H1 (cell line): ENCODE measurements around the gene NELL1. TPM values are rescaled to one million over a fixed set of nuclear protein-coding genes. Genes with fewer than 3 reads are reported as not detected.

Experiments used
- CTCF ChIA-PET: fragments of 300-600 bp; sonication (Branson Sonifier 250); formaldehyde crosslinking; loops from one replicate; lab custom pipeline; 2021; ENCODE audit not compliant: partially characterized antibody; lab: Charles Lee
- POLR2A ChIA-PET: fragments of 300-600 bp; sonication (Branson Sonifier 250); formaldehyde crosslinking; loops from one replicate; lab custom pipeline; 2021; ENCODE audit warnings: inconsistent platforms; ENCODE audit not compliant: partially characterized antibody; lab: Charles Lee
- DNase-seq, 2 experiments: peaks; one replicate each; pipeline versions ENCODE4 v3.0.0 to v3.0.0-alpha.2; 2010 to 2022; ENCODE audit warnings: low spot score in 2 of 2, low read depth in 1 of 2, mixed read lengths in 1 of 2
- FAIRE-seq: peaks from 2 replicates; lab custom pipeline; 2011; peaks lifted over from hg19 to GRCh38; lab: Jason Lieb, UNC
- H2AFZ ChIP-seq: 2 replicates; pipeline ENCODE4 v1.8.1; 2012; ENCODE audit warnings: low read length, inconsistent platforms
- H2AK5ac ChIP-seq: 2 replicates; pipeline ENCODE4 v1.6.1; 2013; ENCODE audit warnings: low read depth, low read length
- H2BK120ac ChIP-seq: replicated peaks from 2 replicates; pipeline ENCODE3; 2013; ENCODE audit warnings: low read depth, low read length, inconsistent platforms
- H2BK12ac ChIP-seq: 2 replicates; pipeline ENCODE4 v1.6.1; 2013; ENCODE audit warnings: low read depth, low read length
- H2BK15ac ChIP-seq: 2 replicates; pipeline ENCODE4 v1.6.1; 2013; ENCODE audit warnings: low read length
- H2BK20ac ChIP-seq: 2 replicates; pipeline ENCODE4 v1.6.1; 2013; ENCODE audit warnings: low read length
- H2BK5ac ChIP-seq: 2 replicates; pipeline ENCODE4 v1.6.1; 2013; ENCODE audit warnings: low read depth, low read length
- H3K14ac ChIP-seq: 2 replicates; pipeline ENCODE4 v1.6.1; 2013; ENCODE audit warnings: inconsistent platforms; ENCODE audit not compliant: insufficient read length
- H3K18ac ChIP-seq: 2 replicates; pipeline ENCODE4 v1.6.1; 2013; ENCODE audit warnings: low read length; ENCODE audit errors: extremely low read depth
- H3K23ac ChIP-seq: 2 replicates; pipeline ENCODE4 v1.6.1; 2013; ENCODE audit warnings: inconsistent platforms; ENCODE audit not compliant: insufficient read length
- H3K23me2 ChIP-seq: 2 replicates; pipeline ENCODE4 v1.6.1; 2013; ENCODE audit warnings: low read depth, low read length
- H3K27ac ChIP-seq: 2 replicates; pipeline ENCODE4 v1.6.1; 2011; ENCODE audit warnings: low read depth, low read length, inconsistent platforms
- H3K27me3 ChIP-seq, 4 experiments: replicated peaks in 1 of 4; 1 replicate in 1 of 4; 2 replicates in 3 of 4; pipeline versions ENCODE4 v1.6.1 to v1.8.1; 2011 to 2013; ENCODE audit warnings: low read length in 3 of 4, mild to moderate bottlenecking in 3 of 4, inconsistent platforms in 2 of 4, mixed read lengths in 2 of 4, moderate library complexity in 1 of 4; ENCODE audit not compliant: control insufficient read depth in 3 of 4, insufficient read depth in 3 of 4; ENCODE audit errors: extremely low read depth in 1 of 4
- H3K36me3 ChIP-seq, 4 experiments: 2 replicates each; pipeline versions ENCODE4 v1.6.1 to v1.8.1; 2011 to 2013; ENCODE audit warnings: mild to moderate bottlenecking in 4 of 4, low read length in 3 of 4, moderate library complexity in 2 of 4, control low read depth in 1 of 4, inconsistent platforms in 1 of 4; ENCODE audit not compliant: insufficient read depth in 4 of 4, control insufficient read depth in 2 of 4
- H3K4ac ChIP-seq: replicated peaks from 2 replicates; pipeline ENCODE3; 2013; ENCODE audit warnings: low read length, low read depth, mixed read lengths, inconsistent platforms; ENCODE audit not compliant: insufficient read length
- H3K4me1 ChIP-seq, 4 experiments: replicated peaks in 1 of 4; 1 replicate in 1 of 4; 2 replicates in 3 of 4; pipeline versions ENCODE4 v1.6.1 to v1.8.1; 2011 to 2013; ENCODE audit warnings: low read length in 3 of 4, inconsistent platforms in 2 of 4, mixed read lengths in 1 of 4; ENCODE audit not compliant: insufficient read depth in 4 of 4, control insufficient read depth in 3 of 4
- H3K4me2 ChIP-seq, 2 experiments: 2 replicates each; pipeline versions ENCODE4 v1.6.1 to v1.8.1; 2011 to 2013; ENCODE audit warnings: low read depth in 2 of 2, low read length in 2 of 2, control low read depth in 1 of 2, inconsistent platforms in 1 of 2, mild to moderate bottlenecking in 1 of 2; ENCODE audit not compliant: insufficient read depth in 1 of 2
- H3K4me3 ChIP-seq, 4 experiments: fragments of 200-600, 300-600 bp in 1 of 4; sonication (generic), shearing (Covaris generic), sonication (Bioruptor Twin) in 1 of 4; 2 replicates each; pipeline versions ENCODE4 v1.5.1 to v1.8.1; 2011 to 2016; ENCODE audit warnings: low read length in 4 of 4, low read depth in 3 of 4, control low read depth in 2 of 4, inconsistent platforms in 2 of 4, mild to moderate bottlenecking in 2 of 4, mixed read lengths in 1 of 4, moderate library complexity in 1 of 4; ENCODE audit not compliant: insufficient read depth in 2 of 4; ENCODE audit errors: extremely low read depth in 1 of 4
- H3K56ac ChIP-seq: replicated peaks from 2 replicates; pipeline ENCODE3; 2013; ENCODE audit warnings: low read depth, mild to moderate bottlenecking, mixed read lengths, low read length, inconsistent platforms; ENCODE audit not compliant: insufficient read length
- H3K79me1 ChIP-seq: 2 replicates; pipeline ENCODE4 v1.6.1; 2013; ENCODE audit warnings: low read depth, low read length, control low read depth
- H3K79me2 ChIP-seq, 2 experiments: 2 replicates each; pipeline versions ENCODE4 v1.6.1 to v1.8.1; 2012 to 2013; ENCODE audit warnings: low read length in 2 of 2, mild to moderate bottlenecking in 2 of 2, inconsistent platforms in 1 of 2; ENCODE audit not compliant: insufficient read depth in 2 of 2, control insufficient read depth in 1 of 2
- H3K9ac ChIP-seq, 4 experiments: replicated peaks in 1 of 4; 1 replicate in 1 of 4; 2 replicates in 3 of 4; pipeline versions ENCODE4 v1.6.1 to v1.8.1; 2011 to 2013; ENCODE audit warnings: low read depth in 3 of 4, low read length in 3 of 4, control low read depth in 2 of 4, mild to moderate bottlenecking in 2 of 4, moderate library complexity in 2 of 4, inconsistent platforms in 1 of 4; ENCODE audit errors: extremely low read depth in 1 of 4
- H3K9me3 ChIP-seq, 2 experiments: 2 replicates each; pipeline versions ENCODE4 v1.6.1 to v1.8.1; 2012 to 2013; ENCODE audit warnings: mild to moderate bottlenecking in 2 of 2, moderate library complexity in 2 of 2, control low read depth in 1 of 2, inconsistent platforms in 1 of 2, low read depth in 1 of 2, low read length in 1 of 2, mixed read lengths in 1 of 2; ENCODE audit not compliant: insufficient read depth in 2 of 2
- H4K20me1 ChIP-seq, 2 experiments: replicated peaks in 1 of 2; 2 replicates each; pipeline versions ENCODE3 to v1.8.1; 2011 to 2013; ENCODE audit warnings: inconsistent platforms in 2 of 2, low read length in 2 of 2, mild to moderate bottlenecking in 1 of 2; ENCODE audit not compliant: insufficient read depth in 2 of 2, control insufficient read depth in 1 of 2
- H4K5ac ChIP-seq: 2 replicates; pipeline ENCODE4 v1.6.1; 2013; ENCODE audit warnings: low read length, low read depth, mixed read lengths, inconsistent platforms; ENCODE audit not compliant: insufficient read length
- H4K8ac ChIP-seq: 2 replicates; pipeline ENCODE4 v1.8.0; 2013; ENCODE audit warnings: mild to moderate bottlenecking, moderate library complexity, low read length, inconsistent platforms; ENCODE audit not compliant: insufficient read depth; ENCODE audit errors: extremely low read depth
- H4K91ac ChIP-seq: replicated peaks from 2 replicates; pipeline ENCODE3; 2013; ENCODE audit warnings: low read length, mixed read lengths, inconsistent platforms; ENCODE audit not compliant: insufficient read length
- KDM4A ChIP-seq: IDR thresholded peaks from one replicate; pipeline ENCODE4 v1.7.1; 2012; ENCODE audit warnings: low read depth, mild to moderate bottlenecking, moderate library complexity, low read length, inconsistent platforms; ENCODE audit not compliant: severe bottlenecking
- POLR2A ChIP-seq, 2 experiments: IDR thresholded peaks; 1 replicate in 1 of 2; 2 replicates in 1 of 2; pipeline ENCODE4 v1.6.1; 2011; ENCODE audit warnings: low read depth in 2 of 2, low read length in 2 of 2, mild to moderate bottlenecking in 2 of 2; ENCODE audit errors: control extremely low read depth in 1 of 2
- POLR2AphosphoS5 ChIP-seq: IDR thresholded peaks from 2 replicates; pipeline ENCODE4 v1.6.1; 2011; ENCODE audit warnings: low read depth, low read length
- RXRA ChIP-seq: IDR thresholded peaks from 2 replicates; pipeline ENCODE4 v1.6.1; 2011; ENCODE audit warnings: low read depth, mild to moderate bottlenecking, low read length, moderate library complexity; ENCODE audit not compliant: insufficient read depth
- SIRT6 ChIP-seq: IDR thresholded peaks from one replicate; pipeline ENCODE4 v1.7.1; 2012; ENCODE audit warnings: low read length, inconsistent platforms
- WGBS, 2 experiments: shearing (Covaris generic) in 1 of 2; methylation state at CpG; one replicate each; pipeline versions ENCODE4 v1.1.6 to v1.1.7; 2013 to 2015; ENCODE audit warnings: low lambda C conversion rate in 2 of 2, mixed read lengths in 2 of 2, inconsistent platforms in 1 of 2, low coverage in 1 of 2, missing lambda C conversion rate in 1 of 2; ENCODE audit not compliant: insufficient replicate concordance in 2 of 2, insufficient coverage in 1 of 2, insufficient read length in 1 of 2; ENCODE audit errors: extremely low coverage in 1 of 2, missing lambda C conversion rate in 1 of 2; 5-methylcytosine and 5-hydroxymethylcytosine counted together
- polyA plus RNA-seq, 7 experiments: library from polyadenylated mRNA; depleted of rRNA in 3 of 7; stranded (reverse) in 5 of 7; unstranded in 2 of 7; fragments of >200 nt in 5 of 7; fragments of 200-250 nt in 2 of 7; gene quantifications; 1 replicate in 5 of 7; 2 replicates in 1 of 7; 4 replicates in 1 of 7; pipeline versions ENCODE4 v1.2.1 to v1.2.3, GENCODE V29; 2011 to 2013; ENCODE audit warnings: missing spikeins in 2 of 7, mixed read lengths in 2 of 7
- total RNA-seq: library from RNA; stranded (reverse); fragmentation: NEBNext Ultra II Directional; extraction: Animal tissue kit (Norgen Biotek cat#: 25700); gene quantifications from 2 replicates; pipeline ENCODE4 v1.2.1, GENCODE V29; 2021

The NELL1 gene
- total and polyA plus RNA-seq, 2 of the 8 experiments (the other 6 are each of a cell fraction or from before 2014, with no cell fraction given): 0.21 TPM; not detected in 1

GRCh38 chr11:21109341-21109740 is 440.0 kb downstream of the NELL1 start:
- no peak for TF ChIP-seq POLR2A (IDR thresholded peaks at IDR 0.05; ENCODE audit: control extremely low read depth in 1 of 2, low read depth in 2 of 2, low read length in 2 of 2)
- no peak for TF ChIP-seq KDM4A
- no peak for TF ChIP-seq POLR2AphosphoS5
- no peak for TF ChIP-seq SIRT6
- TF ChIP-seq RXRA: no peak
- Histone ChIP-seq H3K23me2 (no peaks in the 10 kb centered on the region), H2BK20ac (no peak overlapping the region), H3K27ac (no peak overlapping the region), H3K36me3 (no peaks in the 10 kb centered on the region), H3K4ac (no peak overlapping the region), H2AFZ (no peak overlapping the region), H3K56ac (no peak overlapping the region), H2BK12ac (no peak overlapping the region), H3K18ac (no peak overlapping the region), H2BK120ac (no peak overlapping the region), H2BK5ac (no peak overlapping the region), H2BK15ac (no peak overlapping the region), H2AK5ac (no peak overlapping the region), H3K23ac (no peak overlapping the region), H3K4me2 (no peak overlapping the region), H3K14ac (no peak overlapping the region), H3K4me1 (no peaks in the 10 kb centered on the region), H4K20me1 (no peaks in the 10 kb centered on the region), H4K8ac (no peak overlapping the region), H3K9ac (no peak overlapping the region), H4K5ac (no peak overlapping the region), H3K79me1 (no peaks in the 10 kb centered on the region), H3K27me3 (peaks cover 0 to 2% (median 0%) of the 10 kb centered on the region in 4 experiments; a peak in 1 of 7 replicates), H3K4me3 (no peak overlapping the region), H3K9me3 (peaks cover 5 to 7% of the 10 kb centered on the region in 2 experiments; a peak in 2 of 4 replicates), H3K79me2 (no peaks in the 10 kb centered on the region), H4K91ac (no peak overlapping the region)
- WGBS, 2 experiments: 89% methylated on average over 2 of the region's 2 CpGs; no CpG with 5 or more reads in 1 of the 2 experiments
- ChIA-PET POLR2A (no interaction called here), CTCF (no interaction called here)
- DNase-seq (no peak), FAIRE-seq (no peak)
